Middle frontal gyrus (tissue), 1 donor: Measurements from ENCODE around the gene ZNF236.
"Not testable (repeated sequence)": the region's sequence is repeated elsewhere in the genome, so short reads cannot be mapped to it uniquely, and the experiment has no call there.

ENCODE experiments used
- DNase-seq: peaks from one replicate; pipeline ENCODE4 v3.0.0-alpha.2; 2015; ENCODE audit warnings: low spot score; ENCODE audit errors: extremely low spot score

Gene ZNF236

DNA sequence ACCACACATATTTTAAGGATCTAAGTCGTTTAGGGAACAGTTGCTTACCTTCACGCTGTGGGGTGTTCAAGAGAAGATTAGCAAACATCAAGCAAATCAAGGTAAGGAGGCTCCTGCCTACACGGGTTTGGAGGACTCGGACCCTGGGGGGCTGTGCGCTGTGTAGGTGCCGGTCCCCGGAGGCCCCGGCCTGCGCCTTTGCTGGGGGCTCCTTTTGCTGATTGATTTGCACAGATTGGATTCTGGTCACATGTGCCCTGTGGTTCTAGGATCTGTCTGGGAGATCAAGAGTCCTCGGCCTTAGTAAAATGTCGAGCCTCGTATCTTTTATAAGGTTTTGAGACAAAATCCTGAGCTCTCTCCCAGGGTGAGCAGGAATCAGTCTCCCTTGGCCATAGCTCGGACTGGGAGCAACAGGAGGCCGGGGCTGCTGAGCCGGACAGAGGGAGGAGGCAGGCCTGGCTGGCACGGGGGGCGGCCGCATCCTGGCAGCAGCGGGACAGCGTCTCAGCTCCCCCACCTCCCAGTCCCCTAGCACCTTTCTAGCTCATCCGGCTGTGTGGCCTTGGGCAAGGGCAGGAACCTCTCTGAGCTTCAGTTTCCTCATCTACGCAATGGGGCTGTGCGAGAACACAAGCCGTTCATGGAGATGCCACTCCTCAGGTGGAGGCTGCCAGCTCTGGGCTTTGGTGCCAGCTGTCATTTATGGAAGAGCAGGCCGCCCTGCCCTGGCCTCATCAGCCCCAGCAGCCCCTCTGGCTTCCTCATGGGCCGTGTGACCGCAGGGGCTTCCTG, 163.0 kb downstream of the ZNF236 start:
- DNase-seq = no peak

DNA sequence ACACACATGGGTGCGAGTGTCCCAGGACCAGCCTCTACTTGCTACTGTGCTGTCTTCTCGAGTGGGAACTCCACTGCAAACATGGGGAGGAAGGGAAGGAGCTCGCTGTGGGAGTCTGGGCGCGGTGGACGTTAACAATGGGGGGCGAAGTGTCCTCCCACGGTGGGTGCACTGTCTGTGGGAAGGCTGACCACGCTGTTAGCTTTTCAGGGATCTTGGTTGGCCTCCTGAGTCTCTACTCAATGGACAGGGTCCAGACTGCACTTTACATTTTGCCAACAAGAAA, 163.5 kb downstream of the ZNF236 start:
- DNase-seq = no peak

DNA sequence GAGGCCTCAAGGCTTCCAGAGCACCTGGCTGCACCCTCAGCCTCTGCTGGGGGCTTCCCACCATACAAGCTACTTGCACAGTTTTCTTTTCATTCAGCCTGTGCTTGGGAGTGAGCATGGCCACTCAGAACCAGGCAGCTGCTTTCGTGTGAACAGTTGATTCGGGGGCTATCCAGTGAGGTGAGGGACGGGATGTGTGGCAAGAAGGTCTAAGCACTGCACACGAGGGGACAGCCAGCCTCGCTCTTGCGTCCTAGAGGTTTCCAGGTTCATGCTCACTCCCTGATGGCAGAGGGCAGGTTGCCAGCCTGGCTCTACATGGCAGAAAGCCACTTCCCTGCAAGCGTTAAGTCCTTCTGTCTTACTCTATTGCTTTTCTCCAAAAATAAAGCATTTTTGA, 164.0 kb downstream of the ZNF236 start:
- no peak for DNase-seq

- no peak for DNase-seq
Observed at GRCh38 chr18:76988031-76988826, 165.9 kb downstream of the ZNF236 start.

- no peak for DNase-seq
Observed at GRCh38 chr18:76988827-76989646, 166.7 kb downstream of the ZNF236 start.

DNA sequence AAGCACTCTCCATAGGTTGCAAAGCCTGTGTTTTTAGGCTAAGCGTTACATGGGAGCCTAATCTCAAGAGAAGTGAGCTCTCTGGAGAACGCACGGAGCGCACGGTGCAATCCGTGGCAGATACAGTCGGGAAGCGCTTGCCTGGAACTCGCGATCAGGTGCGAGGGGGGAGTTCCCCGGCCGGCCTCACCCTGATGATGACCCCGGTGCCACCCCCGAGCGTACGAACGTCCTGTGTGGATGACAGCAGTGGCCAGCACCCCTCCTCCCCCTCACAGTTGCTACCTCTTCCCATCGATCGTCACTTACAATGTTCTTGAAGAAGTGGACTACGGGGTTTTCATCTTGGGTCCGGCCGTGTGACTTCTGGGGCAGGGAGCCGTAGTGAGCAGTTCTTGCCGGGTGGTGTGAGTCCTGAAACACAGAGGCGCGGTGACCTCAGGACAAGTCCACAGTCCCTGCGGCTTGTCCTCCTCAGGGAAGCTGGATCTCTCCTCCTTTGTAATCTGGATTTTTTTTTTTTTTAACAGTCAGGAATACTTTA, 167.4 kb downstream of the ZNF236 start:
- no peak for DNase-seq

GRCh38 chr18:76990343-76991020, 168.1 kb downstream of the ZNF236 start:
- DNase-seq = not testable (repeated sequence)

- DNase-seq = no peak
Observed at GRCh38 chr18:76991021-76991688, 168.8 kb downstream of the ZNF236 start.

- no peak for DNase-seq
Observed at GRCh38 chr18:76992226-76993084, 170.1 kb downstream of the ZNF236 start.

GRCh38 chr18:76993085-76993382, 170.7 kb downstream of the ZNF236 start:
- no peak for DNase-seq

- no peak for DNase-seq
Observed at GRCh38 chr18:76993573-76993972, 171.2 kb downstream of the ZNF236 start.

GRCh38 chr18:76994086-76994654, 171.8 kb downstream of the ZNF236 start:
- no peak for DNase-seq

- no peak for DNase-seq
Observed at GRCh38 chr18:76995896-76996295, 173.5 kb downstream of the ZNF236 start.

GRCh38 chr18:76996429-76996828, 174.1 kb downstream of the ZNF236 start:
- no peak for DNase-seq

DNA sequence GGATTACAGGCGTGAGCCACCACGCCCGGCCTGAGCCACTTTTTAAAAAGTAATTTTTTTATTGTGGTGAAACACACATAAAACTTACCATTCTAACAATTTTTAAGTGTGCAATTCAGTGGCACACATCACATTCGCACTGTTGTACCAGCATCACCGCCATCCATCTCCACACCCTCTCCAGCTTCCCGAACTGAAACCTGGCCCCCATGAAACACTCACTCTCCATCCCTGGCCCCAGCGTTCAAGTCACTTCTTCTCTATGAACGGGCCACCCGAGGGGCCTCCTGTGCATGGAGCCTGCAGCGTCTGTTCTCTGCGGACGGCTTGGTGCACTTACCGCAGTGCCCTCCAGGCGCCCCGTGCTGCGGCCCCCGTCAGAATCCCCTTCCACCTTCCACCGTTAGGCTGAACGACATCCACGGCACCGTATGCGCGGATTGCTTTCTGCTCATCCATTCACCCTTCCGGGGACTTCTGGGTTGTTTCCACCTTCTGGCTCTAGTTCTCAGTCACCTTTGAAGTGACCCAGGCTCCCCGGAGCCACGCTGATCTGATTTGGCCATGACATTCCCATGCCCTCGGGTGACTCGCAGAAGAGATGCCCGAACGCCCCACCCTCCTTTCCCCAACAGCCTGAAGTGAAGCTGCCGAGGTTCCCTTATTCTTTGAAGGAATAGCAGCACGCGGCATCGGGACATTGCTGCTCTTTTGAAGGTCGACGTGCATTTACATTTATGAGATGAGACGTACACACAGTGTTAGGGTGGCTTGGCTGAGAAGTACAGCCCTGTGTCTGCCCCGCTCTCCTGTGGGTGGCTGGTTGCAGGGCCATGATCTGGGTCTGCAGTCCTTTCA, 175.8 kb downstream of the ZNF236 start:
- no peak for DNase-seq

DNA sequence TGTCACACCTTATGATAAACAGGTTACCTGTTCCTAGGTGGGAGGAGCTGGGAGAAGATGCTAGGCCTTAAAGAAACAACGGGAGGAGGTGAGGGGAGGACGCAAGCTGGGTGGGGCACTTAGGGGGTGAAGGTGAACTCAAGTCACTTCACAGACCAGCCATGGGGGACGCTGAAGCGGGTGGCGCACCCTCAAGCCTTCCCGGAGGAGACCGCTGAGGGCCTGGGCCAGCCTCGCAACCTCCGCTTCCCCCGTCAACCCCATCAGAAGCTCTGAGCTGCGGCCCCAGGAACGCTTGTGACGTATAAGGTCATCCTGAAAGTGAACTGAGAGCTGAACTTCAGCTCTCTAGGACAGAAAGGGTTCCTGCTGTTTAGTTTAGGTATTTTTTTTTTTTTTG, 176.7 kb downstream of the ZNF236 start:
- no peak for DNase-seq

DNA sequence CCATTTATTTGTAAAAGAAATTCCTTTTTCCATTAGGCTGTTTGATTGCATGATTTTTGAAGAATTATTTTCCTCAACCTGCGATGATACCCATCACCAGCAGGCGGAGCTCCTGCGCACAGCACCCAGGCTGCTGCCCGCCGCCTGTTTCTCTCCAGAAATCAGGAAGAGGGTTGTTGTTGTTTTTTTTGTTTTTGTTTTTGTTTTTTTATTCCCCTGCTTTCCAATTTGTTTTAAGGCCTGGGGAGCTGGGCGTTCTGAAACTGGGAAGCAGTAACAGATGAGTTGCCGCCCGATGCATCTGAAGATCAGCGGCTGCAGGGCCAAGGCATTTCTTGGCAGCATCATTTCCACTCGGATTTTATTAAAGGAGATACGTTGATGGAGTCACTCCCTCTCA, 178.2 kb downstream of the ZNF236 start:
- DNase-seq = no peak

GRCh38 chr18:77001041-77001440, 178.7 kb downstream of the ZNF236 start:
- DNase-seq = no peak

DNA sequence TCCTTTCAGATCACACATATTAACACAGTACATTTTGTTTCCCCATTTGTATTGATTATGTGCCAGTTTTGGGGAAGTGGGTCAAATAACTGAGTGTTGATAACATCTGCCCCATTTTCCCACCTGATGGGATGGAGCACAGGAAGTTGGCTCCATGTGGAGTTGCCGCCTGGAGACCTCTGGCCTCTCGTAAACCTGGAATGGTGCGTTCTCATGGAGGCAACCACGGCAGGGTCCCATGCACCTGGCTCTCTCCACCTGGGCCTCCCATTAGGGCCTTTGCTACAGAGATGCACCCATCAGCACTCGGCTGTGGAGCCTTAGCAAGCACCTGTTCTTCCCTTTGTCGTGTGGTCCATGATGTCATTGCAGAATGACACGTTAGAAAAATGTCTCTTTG, 179.6 kb downstream of the ZNF236 start:
- DNase-seq = no peak
